Stimulated activated effector memory CD8-positive, alpha-beta T cell treated with anti-CD3 and anti-CD28 coated beads, Interleukin-12 subunit alpha, Interleukin-12 subunit beta, amount 100 ng/mL, for 72 hours (primary cell): Measurements from ENCODE around the gene DES.

Experiments used
- ATAC-seq: fragments of 150-1000 bp; cut with Tn5 transposase; 2 replicates; pipeline ENCODE4 v1.10.0; 2021
- DNase-seq, 2 donors: peaks; one replicate each; pipeline ENCODE4 v3.0.0; 2021 to 2022; ENCODE audit warnings: low spot score in 2 of 2
- H3K27ac Mint-ChIP-seq: one replicate; pipeline ENCODE4 v1.8.0; 2022; ENCODE audit warnings: mild to moderate bottlenecking, mixed read lengths
- H3K36me3 Mint-ChIP-seq: one replicate; pipeline ENCODE4 v1.8.0; 2022; ENCODE audit warnings: mild to moderate bottlenecking, mixed read lengths
- H3K4me1 Mint-ChIP-seq: one replicate; pipeline ENCODE4 v1.8.0; 2022; ENCODE audit warnings: mixed read lengths
- H3K4me3 Mint-ChIP-seq: one replicate; pipeline ENCODE4 v1.8.0; 2022; ENCODE audit warnings: mild to moderate bottlenecking, mixed read lengths
- H3K9me3 Mint-ChIP-seq: one replicate; pipeline ENCODE4 v1.8.0; 2022; ENCODE audit warnings: mixed read lengths

Gene DES

DNA sequence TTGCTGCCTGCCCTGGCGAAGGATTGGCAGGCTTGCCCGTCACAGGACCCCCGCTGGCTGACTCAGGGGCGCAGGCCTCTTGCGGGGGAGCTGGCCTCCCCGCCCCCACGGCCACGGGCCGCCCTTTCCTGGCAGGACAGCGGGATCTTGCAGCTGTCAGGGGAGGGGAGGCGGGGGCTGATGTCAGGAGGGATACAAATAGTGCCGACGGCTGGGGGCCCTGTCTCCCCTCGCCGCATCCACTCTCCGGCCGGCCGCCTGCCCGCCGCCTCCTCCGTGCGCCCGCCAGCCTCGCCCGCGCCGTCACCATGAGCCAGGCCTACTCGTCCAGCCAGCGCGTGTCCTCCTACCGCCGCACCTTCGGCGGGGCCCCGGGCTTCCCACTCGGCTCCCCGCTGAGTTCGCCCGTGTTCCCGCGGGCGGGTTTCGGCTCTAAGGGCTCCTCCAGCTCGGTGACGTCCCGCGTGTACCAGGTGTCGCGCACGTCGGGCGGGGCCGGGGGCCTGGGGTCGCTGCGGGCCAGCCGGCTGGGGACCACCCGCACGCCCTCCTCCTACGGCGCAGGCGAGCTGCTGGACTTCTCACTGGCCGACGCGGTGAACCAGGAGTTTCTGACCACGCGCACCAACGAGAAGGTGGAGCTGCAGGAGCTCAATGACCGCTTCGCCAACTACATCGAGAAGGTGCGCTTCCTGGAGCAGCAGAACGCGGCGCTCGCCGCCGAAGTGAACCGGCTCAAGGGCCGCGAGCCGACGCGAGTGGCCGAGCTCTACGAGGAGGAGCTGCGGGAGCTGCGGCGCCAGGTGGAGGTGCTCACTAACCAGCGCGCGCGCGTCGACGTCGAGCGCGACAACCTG lies at the start of gene DES:
DES (plus strand) TSS at position 223 of the 857 bp plus-strand sequence; CDS start at position 309, 86 bp downstream.
- no peaks in the 10 kb centered on the region for H3K4me1 Mint-ChIP-seq
- DNase-seq (no peak), ATAC-seq (no peak)
- no peak within 1 kb of the TSS for H3K27ac Mint-ChIP-seq
- no peaks in the 10 kb centered on the region for H3K9me3 Mint-ChIP-seq
- H3K4me3 Mint-ChIP-seq: no peak within 1 kb of the TSS
- H3K36me3 Mint-ChIP-seq: no peaks in the 10 kb centered on the region

DNA sequence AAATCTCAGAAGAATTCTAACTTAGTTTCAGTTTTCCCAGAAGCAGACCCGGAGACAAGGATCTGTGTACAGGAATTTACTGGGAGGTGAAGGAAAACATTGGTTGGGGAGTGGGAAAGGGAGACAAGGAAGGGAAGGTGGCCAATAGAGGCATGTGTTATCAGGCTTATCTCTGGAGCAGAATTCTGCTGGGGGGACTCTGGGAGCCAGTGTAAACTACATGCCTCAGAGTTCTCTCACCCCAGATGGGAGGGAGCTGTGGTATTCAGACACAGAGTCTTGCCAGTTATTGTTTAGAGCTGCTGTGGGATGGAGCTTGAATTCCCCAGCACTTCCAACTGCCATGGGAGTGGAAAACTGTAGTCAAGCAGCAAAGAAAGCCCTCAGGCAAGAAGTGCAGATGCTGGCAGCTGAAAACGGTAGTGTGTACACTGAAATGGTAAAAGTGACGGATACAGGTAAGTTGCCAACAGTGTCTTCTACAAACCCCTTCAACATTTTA lies 49.4 kb upstream of the DES start:
- ATAC-seq: no peak
- Mint-ChIP-seq H3K4me3 (no peak overlapping the region), H3K27ac (no peak overlapping the region), H3K9me3 (no peaks in the 10 kb centered on the region), H3K4me1 (peaks cover 4% of the 10 kb centered on the region), H3K36me3 (peaks cover 9% of the 10 kb centered on the region)
- DNase-seq: no peak

- ATAC-seq (no peak), DNase-seq (no peak)
- no peaks in the 10 kb centered on the region for H3K9me3 Mint-ChIP-seq
- peaks cover 4% of the 10 kb centered on the region for H3K4me1 Mint-ChIP-seq
- peaks cover 16% of the 10 kb centered on the region for H3K36me3 Mint-ChIP-seq
- H3K4me3 Mint-ChIP-seq: no peak overlapping the region
- H3K27ac Mint-ChIP-seq: no peak overlapping the region
Measured at GRCh38 chr2:219369447-219369861, 48.7 kb upstream of the DES start.

DNA sequence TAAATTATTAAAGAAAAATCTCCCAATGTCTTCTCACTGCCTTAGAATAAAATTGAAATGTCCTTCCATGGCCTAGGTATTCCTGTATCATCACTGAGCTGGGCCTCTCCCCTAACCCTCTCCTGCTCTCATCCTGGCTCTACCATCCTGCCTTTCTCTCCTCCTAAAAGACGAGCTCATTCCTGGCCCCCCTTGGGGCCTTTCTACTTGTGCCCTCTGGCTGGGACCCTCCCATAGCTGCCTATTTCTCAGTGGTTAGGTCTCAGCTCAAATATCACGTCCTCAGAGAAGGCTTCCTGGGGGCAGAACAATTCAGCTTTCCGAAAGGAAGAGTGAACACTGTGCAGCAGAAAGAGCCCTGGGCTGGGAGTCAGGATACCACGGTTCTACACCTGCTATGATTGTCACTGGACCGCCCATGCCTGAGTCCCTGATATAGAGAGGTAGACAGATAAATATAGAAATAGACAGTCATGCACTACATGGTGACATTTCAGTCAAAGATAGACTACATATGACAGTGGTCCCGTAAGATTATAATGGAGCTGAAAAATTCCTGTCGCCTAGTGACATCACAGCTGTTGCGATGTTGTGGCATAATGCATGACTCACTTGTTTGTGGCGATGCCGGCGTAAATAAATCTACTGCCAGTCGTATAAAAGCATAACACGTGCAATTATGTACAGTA lies 39.9 kb upstream of the DES start:
- ATAC-seq (no peak), DNase-seq (no peak)
- peak overlapping the region; percentile 41 for H3K27ac Mint-ChIP-seq
- no peak overlapping the region for H3K4me3 Mint-ChIP-seq
- H3K36me3 Mint-ChIP-seq: peaks cover 88% of the 10 kb centered on the region
- peaks cover under 1% of the 10 kb centered on the region for H3K4me1 Mint-ChIP-seq
- no peaks in the 10 kb centered on the region for H3K9me3 Mint-ChIP-seq

DNA sequence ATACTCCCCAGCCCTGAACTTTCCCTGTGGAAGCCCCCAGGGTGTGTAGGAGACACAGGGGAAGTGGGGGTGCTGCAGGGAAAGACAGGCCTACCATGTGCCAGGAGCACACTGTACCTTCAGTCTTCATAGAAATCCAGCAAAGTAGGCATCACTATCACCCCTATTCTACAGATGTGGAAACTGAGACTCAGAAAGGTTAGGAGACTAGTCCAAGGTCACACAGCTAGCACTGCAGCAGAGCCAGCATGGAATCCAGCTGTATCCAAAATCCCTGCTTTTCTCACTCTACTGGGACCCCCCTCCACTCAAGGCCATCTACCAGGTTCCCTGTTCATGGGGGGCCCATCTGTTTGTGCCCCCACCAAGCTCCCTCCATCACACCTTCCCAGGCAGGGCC lies 37.3 kb upstream of the DES start:
- ATAC-seq (no peak), DNase-seq (no peak)
- Mint-ChIP-seq H3K36me3 (peaks cover 91% of the 10 kb centered on the region), H3K9me3 (no peaks in the 10 kb centered on the region), H3K27ac (no peak overlapping the region), H3K4me3 (no peak overlapping the region), H3K4me1 (peaks cover 7% of the 10 kb centered on the region)

DNA sequence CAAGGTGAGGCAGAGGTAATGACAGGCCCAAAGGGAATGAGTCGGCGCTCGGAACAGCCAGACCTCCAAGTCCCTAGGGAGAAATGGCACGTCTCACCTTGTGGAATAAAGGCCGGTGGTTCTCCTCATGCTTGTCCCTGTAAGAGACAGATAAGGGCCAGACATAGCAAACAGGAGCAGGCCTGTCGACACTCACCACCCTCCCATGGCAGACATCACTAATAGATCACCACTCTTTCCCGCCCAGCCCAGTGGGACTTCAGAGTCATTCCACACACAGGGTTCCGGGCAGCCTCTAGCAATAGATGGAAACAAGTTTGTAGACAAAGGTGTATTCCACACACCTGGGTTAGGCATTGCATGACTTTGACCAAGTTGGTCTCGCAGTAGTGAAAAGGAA lies 36.7 kb upstream of the DES start:
- Mint-ChIP-seq H3K9me3 (no peaks in the 10 kb centered on the region), H3K4me3 (no peak overlapping the region), H3K36me3 (peaks cover 91% of the 10 kb centered on the region), H3K4me1 (peaks cover 13% of the 10 kb centered on the region), H3K27ac (peak overlapping the region; percentile 72)
- ATAC-seq: no peak
- no peak for DNase-seq

- no peak for ATAC-seq
- peak overlapping the region; percentile 83 for H3K27ac Mint-ChIP-seq
Measured at GRCh38 chr2:219384083-219384713, 34.0 kb upstream of the DES start.

DNA sequence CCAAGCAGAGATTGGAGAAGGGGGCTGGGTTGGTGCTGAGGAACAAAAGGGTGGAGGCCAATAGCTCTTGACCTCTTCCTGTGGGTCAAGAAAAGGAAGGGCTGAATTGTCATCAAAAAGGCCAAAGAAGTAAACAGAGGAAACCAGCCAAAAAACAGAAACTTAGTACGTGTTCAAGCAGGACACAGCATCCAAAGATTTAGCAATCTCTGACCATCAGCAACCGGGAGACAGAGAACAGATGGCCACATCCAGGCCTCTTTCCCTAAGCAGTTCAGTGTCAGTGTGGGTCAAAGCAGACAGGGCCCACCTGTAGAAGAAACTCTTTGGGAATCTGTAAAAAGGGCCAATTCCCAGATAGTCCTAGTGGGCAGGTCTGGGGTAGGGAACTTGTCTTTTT lies 33.3 kb upstream of the DES start:
- ATAC-seq: no peak
- no peak for DNase-seq
- Mint-ChIP-seq H3K4me3 (no peak overlapping the region), H3K9me3 (no peaks in the 10 kb centered on the region), H3K4me1 (peaks cover 23% of the 10 kb centered on the region), H3K27ac (peak overlapping the region; percentile 80), H3K36me3 (peaks cover 69% of the 10 kb centered on the region)

More at GRCh38 chr2:219384083-219384713, 34.0 kb upstream of the DES start:
- H3K36me3 Mint-ChIP-seq: peaks cover 75% of the 10 kb centered on the region
- no peaks in the 10 kb centered on the region for H3K9me3 Mint-ChIP-seq
- DNase-seq: no peak
- H3K4me3 Mint-ChIP-seq: no peak overlapping the region
- H3K4me1 Mint-ChIP-seq: peaks cover 23% of the 10 kb centered on the region

- DNase-seq (no peak), ATAC-seq (no peak)
- no peaks in the 10 kb centered on the region for H3K9me3 Mint-ChIP-seq
- H3K4me3 Mint-ChIP-seq: peak overlapping the region; percentile 93
- H3K4me1 Mint-ChIP-seq: peaks cover 23% of the 10 kb centered on the region
- no peak overlapping the region for H3K27ac Mint-ChIP-seq
- H3K36me3 Mint-ChIP-seq: peaks cover 65% of the 10 kb centered on the region
Measured at GRCh38 chr2:219385958-219386520, 32.1 kb upstream of the DES start.

- peak overlapping the region; percentile 93 for H3K4me3 Mint-ChIP-seq
- ATAC-seq (no peak), DNase-seq (no peak)
- H3K9me3 Mint-ChIP-seq: no peaks in the 10 kb centered on the region
- H3K36me3 Mint-ChIP-seq: peaks cover 59% of the 10 kb centered on the region
- H3K4me1 Mint-ChIP-seq: peaks cover 23% of the 10 kb centered on the region
- H3K27ac Mint-ChIP-seq: peak overlapping the region; percentile 99
Measured at GRCh38 chr2:219386532-219387280, 31.5 kb upstream of the DES start.

- H3K9me3 Mint-ChIP-seq: no peaks in the 10 kb centered on the region
- H3K4me1 Mint-ChIP-seq: peaks cover 23% of the 10 kb centered on the region
- peaks cover 51% of the 10 kb centered on the region for H3K36me3 Mint-ChIP-seq
- peak within 1 kb of the TSS; percentile 93 for H3K4me3 Mint-ChIP-seq
- DNase-seq: peak; percentile 95 to 97
- H3K27ac Mint-ChIP-seq: peak within 1 kb of the TSS; percentile 99
- ATAC-seq: peak; percentile 75
Measured at GRCh38 chr2:219387306-219388120, 30.7 kb upstream of the DES start, which contains the start of gene DNPEP. DNPEP (minus strand) TSS chr2:219387912; CDS start chr2:219387794, 118 bp downstream.

GRCh38 chr2:219388121-219388906 lies 29.9 kb upstream of the DES start:
- DNase-seq (peak; percentile 97 to 99), ATAC-seq (peak; percentile 83)
- peaks cover 43% of the 10 kb centered on the region for H3K36me3 Mint-ChIP-seq
- peak overlapping the region; percentile 93 for H3K4me3 Mint-ChIP-seq
- peak overlapping the region; percentile 99 for H3K27ac Mint-ChIP-seq
- H3K9me3 Mint-ChIP-seq: no peaks in the 10 kb centered on the region
- peaks cover 23% of the 10 kb centered on the region for H3K4me1 Mint-ChIP-seq

- Mint-ChIP-seq H3K36me3 (peaks cover 37% of the 10 kb centered on the region), H3K27ac (peak overlapping the region; percentile 56), H3K9me3 (no peaks in the 10 kb centered on the region), H3K4me1 (peaks cover 17% of the 10 kb centered on the region), H3K4me3 (peak overlapping the region; percentile 93)
- no peak for ATAC-seq
- DNase-seq: no peak
Measured at GRCh38 chr2:219388907-219389156, 29.3 kb upstream of the DES start.
